ENCODE measurements around the gene EWSR1.

EWSR1 gene

DNA sequence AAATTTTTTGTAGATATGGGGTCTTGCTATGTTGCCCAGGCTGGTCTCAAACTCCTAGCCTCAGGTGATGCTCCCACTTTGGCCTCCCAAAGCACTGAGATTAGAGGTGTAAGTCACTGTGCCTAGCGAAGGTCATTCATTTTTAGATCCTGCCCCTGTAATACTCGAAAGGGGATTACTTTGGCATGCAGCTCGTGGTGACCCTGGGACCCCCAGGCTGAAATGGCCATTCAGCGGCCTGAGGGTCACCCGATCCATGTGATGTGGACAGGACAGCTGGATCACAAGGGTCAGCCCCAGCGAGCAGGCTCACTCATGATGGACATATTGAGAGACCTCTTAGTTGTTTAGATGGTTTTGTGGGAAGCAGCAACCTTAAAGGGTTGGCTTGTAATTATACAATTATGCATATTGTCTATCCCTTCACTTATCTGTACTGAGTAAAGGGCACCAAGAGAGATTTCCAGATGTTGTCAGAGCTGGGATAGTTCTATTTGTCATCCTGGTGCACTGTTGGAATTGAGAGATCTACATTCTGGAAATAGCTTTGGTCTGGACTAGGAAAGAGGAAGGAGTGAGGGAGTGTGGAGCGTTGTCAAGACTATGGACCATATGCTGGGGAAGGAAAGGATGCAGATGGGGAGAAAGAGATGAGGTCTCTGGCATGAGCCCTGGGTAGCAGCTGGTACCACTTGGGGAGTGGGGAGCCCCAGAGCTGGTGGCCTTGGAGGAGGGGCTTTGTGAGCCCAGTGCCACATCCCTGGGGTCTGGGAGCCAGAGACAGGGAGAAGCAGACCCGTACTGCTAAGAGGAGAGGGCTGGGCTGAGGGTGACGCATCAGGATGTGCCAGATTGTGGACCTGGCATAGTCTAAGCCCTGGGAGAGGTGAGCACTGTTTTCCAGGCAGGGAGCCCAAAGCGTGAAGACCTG lies 15.8 kb upstream of the EWSR1 start:
- no peak for DNase-seq

DNA sequence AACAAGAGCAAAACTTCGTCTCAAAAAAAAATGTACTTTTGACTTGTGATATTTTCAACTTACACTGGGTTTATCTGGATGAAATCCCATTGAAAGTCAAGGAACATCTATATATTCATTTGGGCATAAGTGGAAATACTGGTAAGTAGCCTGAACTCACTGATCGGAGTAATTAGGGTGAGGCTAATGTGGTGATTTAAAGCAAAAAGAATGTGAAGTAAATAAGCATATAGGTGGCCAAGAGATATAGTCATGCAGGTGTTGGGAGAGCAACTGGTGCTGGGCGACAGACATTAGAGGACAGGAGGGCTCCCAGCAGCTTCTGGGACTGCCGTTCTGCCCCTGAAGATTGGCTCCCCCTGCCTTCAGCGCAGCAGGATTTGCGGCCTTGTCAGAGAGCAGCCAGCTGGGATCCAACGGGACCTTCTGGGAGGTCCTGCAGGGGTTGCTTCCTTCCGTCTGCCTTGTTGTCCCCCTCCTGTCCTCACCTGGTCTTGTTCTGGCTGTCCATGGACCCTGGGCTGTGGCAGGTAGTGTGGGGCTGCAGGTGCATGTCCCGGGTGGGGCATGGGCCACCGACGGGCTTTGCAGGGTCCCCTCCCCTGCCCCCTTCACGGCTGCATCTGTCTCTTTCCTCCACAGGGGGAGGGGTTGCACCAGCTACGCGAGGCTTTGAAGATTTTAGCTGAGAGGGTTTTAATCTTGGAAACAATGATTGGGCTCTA lies 14.3 kb upstream of the EWSR1 start:
- no peak for DNase-seq

DNA sequence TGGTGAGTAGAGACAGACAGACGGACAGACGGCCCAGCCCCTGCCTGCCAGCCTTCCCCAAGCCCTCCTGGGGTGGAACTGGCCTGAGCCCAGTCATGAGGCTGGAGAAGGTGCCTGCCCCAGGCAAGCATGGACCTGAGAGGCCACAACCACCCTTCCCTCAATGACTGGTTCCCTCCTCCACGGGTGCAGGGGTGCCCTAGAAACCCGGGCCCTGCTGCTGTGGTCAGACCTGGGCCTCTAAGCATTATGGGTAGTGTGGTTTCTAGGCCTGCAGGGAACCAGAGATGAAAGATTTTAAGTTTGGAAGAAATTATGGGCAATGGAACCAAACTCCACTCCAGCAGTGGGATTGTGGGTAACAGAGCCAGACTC lies 13.8 kb upstream of the EWSR1 start:
- no peak for DNase-seq

DNA sequence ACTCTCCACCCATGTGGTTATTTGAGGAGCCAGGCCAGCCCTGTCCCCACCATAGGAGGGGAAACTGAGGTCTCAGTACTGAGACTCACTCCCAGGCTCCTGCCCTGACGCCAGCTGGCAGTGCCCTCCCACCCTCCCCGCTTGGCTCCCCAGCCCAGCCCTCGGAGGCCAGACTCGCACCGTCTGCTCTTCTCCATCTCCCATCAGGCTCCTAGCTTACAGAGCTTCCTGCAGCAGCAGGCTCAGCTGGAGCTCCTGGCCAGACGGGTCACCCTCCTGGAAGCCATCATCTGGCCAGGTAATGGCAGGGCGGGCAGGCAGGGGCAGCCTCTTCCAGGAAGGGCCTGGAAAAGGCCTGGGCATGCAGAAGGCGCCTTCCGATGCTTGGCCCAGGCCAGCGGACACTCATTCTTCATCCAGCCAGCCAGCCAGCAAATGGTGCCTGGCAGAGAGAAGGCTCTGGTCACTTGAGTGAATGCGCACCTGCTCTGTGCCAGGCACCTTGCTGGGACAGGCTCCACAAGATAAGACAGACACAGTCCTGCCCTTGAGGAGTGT lies 12.9 kb upstream of the EWSR1 start:
- no peak for DNase-seq

DNA sequence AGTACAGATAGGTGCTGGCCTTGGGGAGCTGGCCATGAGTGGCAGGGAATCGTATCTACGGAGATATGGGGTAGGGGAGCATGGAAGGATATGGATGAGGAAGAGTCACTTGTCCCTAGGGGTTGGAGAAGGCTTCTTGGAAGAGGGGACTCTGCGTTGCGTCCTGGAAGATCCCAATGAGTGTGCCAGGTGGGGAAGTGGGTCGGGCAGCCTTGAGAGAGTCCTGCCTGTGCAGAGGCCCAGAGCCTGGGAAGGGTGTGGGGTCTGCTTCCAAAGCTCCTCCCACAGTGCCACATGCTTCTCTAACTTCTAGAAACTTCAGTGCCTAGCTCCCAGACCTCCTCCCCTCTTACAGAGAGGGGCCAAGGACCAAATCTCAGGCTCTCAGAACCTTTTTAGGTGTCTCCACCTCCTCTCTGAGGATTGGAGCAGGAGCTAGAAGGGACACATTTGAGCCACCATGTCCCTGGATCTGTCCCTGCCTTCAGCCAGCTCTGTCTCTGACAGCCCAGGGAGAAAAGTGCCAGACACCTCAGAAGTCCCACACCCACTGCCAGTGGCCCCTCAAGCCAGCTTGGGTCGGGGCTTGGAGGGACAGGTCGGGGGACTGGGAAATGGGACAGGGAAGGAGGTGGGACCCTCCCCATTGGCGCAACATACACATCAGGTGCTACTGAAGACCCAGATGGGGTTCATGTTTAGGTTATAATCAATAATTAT lies 11.3 kb upstream of the EWSR1 start:
- no peak for DNase-seq

- no peak for DNase-seq
Measured at GRCh38 chr22:29257751-29258181, 10.3 kb upstream of the EWSR1 start.

DNA sequence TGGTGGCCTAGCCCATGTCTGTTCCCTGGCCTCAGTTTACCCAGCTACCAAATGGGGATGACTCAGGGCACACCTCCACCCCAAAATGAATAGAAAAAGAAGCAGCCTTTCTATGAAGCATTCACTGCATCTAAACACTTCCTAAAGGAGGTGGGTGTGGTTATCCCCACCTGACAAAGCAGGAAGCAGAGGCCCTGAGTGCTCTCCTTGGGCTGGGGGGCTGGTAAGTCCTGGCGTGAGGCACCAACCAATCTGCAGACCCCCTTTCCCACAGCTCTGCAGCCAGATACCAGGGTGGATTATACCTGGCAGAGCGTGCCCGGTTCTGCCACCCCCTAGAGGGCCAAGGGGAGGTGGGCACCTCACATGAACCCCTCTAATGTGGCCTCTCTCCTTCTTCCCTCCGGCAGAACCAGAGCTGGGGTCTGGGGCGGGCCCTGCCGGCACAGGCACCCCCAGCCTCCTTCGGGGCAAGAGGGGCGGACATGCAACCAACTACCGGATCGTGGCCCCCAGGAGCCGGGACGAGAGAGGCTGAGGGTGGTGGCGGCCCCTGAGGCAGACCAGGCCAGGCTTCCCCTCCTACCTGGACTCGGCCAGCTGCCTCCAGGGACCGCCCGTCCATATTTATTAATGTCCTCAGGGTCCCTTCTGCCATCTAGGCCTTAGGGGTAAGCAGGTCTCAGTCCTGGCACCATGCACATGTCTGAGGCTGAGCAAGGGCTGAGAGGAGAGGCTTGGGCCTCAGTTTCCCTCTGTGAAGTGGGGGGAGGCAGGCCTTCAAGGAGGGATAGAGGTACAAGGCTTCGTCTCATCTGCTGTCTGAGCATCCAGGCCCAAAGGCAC lies 9.4 kb upstream of the EWSR1 start:
- DNase-seq, result no peak

DNA sequence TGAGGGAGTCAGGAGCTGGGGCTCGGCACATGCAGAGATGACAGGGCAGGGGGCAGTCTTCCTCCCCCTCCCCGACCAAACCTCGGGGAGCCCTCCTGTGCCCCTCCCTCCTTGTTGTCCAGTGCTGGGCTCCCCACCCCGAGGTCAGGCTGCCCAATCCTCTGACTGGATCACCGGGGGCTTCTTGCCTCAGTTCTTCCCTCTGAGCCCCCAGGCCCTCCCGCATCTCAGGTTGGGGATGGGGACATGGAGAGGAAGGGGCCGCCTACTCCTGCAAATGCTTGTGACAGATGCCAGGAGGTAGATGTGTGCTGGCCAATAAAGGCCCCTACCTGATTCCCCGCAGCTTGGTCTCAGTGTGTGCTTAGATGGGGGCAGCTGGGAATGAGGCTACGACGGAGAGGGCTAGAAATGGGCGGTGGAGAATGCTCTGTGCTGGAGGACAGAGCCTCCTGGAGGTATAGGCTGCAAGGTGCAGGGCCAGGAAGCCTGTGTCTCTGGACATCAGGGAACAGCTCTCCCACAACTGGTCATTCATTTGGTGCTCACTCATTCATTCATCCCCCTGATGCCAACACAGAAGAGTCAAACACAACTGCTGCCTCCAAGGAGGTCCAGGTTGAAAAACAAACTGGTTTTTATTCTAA lies 8.7 kb upstream of the EWSR1 start:
- DNase-seq, result no peak

- no peak for DNase-seq
Measured at GRCh38 chr22:29260031-29260560, 8.0 kb upstream of the EWSR1 start.

GRCh38 chr22:29260601-29261315 lies 7.3 kb upstream of the EWSR1 start:
- DNase-seq, result no peak

GRCh38 chr22:29263791-29264276 lies 4.2 kb upstream of the EWSR1 start:
- no peak for DNase-seq

DNA sequence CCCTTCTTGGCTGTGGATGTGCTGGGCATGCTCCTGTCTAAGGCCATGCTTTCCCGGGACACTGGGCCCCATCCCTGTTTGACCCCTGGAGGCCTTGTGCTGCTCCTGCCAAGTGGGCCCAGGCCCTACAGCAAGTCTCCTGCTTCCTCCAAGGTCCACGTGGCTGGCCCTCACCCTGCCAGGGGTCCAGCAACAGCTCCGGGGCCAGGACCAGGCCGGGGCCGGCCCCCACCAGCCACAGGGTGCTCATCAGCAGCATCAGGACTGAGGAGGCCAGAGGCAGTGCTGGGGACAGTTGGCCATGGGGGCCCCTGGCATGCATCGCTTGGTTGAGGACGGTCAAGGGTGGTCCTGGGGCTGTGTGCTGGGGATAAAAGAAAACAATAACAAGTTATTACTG lies 2.8 kb upstream of the EWSR1 start:
- no peak for DNase-seq

DNA sequence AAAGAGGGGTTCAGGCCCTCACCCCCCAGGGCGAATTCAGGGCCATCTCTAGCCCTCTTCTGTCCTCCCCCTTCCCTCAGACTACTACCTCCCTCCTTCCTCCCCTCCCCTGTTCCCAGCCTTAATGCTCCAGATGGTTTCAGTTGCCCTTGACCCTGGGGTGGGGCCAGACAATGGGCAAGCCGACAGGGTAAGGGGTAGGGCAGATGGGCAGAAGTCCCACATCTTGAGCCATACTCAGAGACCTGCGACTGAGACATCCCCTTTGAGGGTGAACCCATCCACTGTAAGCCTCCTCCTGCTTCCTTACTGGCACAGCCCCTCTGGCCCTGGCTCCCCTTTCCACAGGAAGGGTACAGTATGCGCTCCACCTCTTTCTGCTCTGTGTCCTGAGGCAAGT lies 2.1 kb upstream of the EWSR1 start:
- no peak for DNase-seq

DNA sequence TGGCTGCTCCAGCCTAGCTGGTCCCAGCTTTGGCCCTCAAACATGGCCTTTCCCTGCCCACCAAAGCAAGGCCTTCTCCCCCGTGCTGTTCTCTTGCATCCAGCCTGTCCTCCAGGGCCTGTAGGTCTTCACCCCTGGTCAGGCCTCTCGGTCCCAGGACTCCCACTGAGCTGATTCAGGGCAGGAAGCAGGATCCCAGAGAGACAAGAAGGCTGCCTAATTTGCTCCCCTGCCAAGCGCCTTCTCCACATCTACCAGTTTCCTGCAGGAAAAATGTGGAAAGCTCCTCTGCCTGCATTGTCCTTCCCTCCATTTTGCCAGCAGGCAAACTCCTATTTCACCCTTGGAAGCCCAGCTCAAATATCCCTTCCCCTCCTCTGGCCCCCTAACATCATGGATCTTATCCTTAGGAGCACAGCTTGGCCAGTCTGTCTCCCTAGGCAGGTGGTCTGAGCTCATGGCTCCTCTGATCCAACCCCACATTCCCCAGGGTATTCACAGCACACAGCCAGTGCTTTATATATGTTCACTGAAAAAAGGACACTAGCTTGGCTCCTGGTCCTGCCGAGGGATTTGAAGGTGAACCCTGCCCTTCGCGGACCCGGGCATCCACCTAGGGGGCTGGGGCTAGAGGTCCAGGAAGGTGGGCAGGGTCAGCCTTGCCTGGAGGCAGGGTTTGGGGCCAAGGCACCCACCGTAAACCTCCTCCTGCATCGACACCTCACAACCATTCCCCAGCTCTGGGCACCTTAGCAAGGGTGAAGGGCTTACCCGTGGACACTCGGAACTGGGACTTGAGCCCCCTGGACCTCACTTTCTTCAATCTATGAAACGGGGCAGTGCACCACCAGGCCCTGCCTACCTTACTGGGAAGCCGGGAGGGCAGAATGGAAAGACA lies 1.3 kb upstream of the EWSR1 start:
- no peak for DNase-seq

DNA sequence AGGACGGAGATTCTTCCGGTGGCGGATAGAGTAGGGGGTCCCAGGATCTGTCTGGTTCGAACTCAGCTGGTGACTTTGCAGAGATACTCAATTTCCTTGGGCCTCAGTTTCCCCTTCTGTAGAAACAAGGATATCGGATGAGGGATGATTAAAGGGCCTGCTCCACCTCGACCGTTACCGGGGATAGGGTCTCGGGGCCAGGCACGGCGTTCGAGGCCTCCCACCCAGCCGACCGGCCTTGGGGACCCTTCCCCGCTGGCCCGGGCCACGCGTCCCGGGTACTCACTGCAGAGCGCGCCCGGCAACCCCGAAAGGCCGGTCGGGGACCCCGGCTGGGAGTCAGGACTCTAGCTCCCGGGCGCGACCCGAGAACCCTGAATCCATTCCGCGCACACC lies 608 bp upstream of the EWSR1 start:
- no peak for DNase-seq

- DNase-seq, result peak; percentile 57
Measured at GRCh38 chr22:29268511-29269229, 602 bp downstream of the EWSR1 start.

DNA sequence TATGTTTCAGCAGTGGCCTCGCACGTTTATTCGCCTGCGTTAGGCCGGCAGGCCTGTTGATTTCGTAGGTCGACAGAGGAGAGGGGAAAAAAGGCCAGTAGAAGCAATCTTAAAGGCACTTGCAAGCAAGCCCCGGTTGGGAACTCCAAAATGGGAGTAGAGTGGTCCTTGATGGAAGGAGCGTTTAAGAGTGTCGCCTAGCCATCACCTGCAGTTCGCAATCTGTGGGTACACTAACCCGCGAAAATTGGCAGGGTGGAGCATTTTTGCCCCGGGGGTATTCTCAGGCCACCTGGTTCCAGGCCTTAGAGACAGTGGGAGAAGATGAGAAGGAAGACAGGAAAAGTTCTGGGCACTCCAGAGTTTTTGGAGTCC lies 1.1 kb downstream of the EWSR1 start:
- DNase-seq, result no peak

GRCh38 chr22:29269731-29270474 lies 1.8 kb downstream of the EWSR1 start:
- no peak for DNase-seq
